ENCODE data around the gene C8B.

Gene C8B

DNA sequence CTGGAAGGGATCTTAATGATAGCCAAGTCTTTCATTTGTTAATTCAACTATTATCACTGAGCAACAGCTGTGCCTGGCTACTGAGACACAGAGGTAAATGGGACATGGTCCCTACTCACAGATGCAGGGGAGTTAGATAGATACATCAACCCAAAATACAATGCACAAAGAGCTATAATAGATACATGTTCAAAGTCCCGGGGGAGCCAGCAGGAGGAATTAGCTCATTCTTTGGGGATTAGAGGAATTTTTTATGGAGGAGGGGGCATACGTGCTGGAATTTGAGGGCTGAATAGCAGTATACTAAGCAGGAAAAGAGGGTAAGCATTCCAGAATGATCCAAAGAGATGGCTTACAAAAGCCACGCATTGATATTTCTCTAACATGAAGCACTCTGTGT, 34.6 kb downstream of the C8B start:
- DNase-seq (ENCODE audit: low read depth) = no peak

DNA sequence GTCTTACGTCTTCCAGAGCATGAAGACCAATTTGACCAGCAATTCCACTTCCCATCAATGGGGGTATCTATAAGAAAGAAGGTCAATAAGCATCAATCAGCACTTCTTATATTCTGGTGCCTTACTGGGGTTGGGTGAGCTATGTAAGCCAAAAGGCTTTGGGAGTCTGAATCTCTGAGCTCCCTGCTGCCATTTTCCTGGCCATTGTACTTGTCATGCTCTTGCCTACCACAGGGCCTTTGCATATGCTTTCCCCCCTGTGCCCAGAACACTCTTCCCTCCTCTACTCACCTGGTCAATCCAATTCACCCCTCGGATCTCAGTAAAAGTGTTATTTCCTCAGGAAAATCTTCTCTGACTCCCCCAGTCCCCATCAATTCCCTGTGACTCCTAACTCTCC, 36.3 kb downstream of the C8B start:
- DNase-seq (ENCODE audit: low read depth) = no peak

DNA sequence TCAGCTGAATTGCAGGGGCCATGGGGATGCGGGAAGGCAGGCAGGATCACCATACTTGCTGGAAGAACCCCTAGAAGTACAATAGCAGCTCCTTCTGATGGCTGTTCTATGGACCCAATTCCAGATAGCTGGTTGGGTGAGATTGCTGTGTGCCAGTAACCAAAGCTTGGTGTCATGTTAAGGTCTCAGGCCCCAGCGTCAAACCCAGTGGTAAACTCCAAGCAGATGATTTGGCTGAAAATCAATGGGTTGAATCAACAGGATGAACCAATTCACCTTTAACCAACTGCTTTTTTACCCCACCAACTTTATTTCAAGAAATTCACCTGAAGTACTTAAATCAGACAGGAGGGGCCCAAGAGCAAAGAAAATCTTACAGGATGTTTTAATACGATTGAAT, 37.8 kb downstream of the C8B start:
- no peak for DNase-seq (ENCODE audit: low read depth)

DNA sequence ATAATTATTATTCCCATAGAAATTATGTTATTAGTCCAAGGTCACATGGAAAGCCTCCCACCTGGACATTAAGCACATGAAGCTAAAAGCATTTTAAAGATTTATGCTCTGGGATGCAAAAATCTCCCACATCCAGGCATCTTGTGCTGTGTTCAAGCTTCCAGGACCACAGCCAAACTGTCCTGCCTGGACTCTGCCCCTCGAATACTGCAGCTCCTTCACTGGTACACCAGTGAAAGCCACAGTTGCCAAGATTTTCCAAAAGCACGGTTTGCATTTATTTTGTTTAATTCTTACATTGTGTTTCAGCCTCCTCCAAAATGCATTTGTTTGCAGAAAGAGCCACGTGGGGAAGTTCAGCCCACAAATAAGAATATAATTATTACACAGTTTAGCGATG, 38.6 kb downstream of the C8B start:
- no peak for DNase-seq (ENCODE audit: low read depth)

DNA sequence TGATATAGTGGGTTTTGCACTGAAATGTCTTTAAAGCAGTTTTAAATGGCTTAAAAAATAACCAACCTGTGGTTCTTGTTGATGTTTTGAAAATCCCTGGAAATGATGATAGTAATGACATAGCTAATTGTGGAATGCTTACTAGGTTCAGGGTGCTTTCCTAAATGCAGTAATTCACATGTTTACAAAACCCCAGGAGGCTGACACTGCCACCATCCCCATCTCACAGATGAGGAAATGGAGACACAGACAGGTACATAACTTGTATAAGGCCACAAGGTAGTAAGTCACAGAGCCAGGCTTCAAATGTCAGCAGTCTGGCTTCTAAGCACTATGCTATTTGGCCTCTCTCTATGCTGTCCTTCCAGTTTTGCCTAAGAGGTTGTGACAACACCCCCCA, 40.6 kb downstream of the C8B start:
- no peak for DNase-seq (ENCODE audit: low read depth)

DNA sequence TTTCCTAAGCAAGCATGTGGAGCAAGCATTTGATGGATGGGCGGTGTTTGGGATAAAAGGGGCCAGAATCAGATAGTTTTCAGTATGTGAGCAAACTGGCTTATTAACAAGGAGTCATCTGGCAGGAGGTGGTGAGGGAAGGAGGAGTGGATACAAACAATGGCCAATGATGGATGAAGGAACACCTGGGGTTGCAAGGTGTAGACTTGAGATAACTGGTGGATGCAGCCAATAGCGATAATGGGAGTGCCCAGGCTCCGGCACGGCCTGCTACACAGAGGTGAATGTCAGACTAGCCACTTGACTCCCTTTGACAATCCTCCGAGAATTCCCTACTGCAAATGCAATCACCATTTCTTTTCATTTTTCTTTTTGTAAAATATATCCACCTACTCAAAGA, 41.7 kb downstream of the C8B start:
- no peak for DNase-seq (ENCODE audit: low read depth)

DNA sequence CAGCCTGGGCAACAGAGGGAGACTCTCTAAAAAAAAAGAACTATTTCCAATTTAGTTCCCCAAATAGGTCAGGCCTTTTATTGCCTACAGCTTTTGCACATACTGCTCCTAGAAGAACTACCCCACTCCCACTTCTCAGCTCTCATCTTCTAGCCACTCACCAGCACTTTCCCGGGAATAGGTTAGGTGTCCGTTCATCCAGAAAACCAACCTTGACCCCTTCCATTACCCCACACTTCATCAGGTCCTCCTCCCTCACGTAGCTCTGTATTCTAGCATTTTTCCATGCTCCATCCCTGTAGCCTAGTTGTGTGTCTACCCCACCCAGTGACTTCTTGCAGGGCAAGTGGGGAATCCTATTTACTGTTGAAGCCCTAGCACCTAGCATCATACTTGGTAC, 42.6 kb downstream of the C8B start:
- no peak for DNase-seq (ENCODE audit: low read depth)

DNA sequence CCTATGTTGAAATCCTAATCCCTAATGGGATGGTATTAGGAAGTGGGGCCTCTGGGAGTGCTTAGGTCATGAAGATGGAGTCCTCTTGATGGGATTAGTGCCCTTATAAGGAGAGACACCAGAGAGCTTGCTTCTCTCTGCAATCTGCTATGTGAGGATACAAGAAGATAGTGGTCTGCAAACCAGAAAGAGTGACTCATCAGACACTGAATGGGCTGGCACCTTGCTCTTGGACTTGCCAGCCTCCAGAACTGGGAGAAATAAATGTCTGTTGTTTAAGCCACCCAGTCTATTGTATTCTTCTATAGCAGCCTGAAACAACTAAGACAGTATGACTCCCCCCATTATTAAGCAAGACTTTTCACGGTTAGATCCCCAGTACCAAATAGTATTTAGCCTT, 43.3 kb downstream of the C8B start:
- no peak for DNase-seq (ENCODE audit: low read depth)

DNA sequence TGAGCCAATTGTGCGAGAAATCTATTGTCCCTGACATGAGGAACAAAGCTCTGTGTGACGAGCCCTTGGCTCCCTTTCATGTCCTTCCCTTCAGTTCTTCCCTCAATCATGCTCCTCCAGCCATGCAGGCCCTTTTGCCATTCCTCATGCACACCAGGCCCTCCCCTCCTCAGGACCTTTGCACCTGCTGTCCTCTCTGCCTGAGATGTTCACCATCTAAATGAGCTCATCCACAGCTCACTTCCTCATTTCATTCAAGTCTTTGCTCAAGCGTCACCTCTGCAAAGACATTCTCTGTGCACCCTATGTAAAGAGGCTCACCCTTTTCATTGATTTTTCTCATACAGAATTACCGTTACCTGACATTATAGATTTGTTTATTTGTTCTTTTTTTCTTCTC, 43.7 kb downstream of the C8B start:
- DNase-seq (ENCODE audit: low read depth) = no peak

DNA sequence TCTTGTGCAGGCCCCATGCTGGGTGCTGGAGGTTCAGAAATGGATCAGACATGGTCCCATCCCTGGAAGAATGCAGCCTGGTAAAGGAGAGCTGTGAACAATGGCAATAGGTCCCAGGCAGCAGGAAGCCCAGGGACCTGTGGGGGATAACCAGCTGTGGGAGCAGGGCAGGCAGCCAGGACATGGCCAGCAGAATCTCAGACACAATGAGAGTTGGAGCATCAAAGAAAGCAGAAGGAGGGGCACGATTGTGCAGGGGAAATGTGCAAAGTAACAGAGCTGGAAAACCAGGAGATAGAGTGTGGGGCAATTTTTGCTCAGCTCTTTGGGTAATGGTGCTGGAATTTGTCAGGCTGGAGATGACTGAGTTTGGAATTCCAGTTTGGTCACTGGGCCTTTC, 44.3 kb downstream of the C8B start:
- no peak for DNase-seq (ENCODE audit: low read depth)

DNA sequence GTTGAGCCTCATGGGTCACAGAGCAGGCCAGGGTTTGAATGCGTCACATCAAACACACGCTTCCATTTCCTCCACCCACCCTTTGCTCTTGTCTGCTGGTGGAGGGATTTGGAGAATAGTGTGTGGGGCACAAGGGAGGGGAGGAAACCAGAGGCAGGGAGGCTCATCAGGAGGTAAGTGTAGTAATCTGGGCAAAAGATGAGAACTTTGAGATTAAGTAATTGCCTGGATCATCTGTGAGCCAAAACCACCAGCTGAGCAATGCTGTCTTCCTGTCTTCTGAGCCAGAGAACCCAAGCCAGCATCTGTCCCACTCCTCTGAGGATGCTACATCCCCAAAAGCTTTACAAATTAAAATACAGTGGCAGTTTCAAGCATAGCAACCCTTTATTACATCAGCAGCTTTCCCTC, 45.2 kb downstream of the C8B start:
- DNase-seq (ENCODE audit: low read depth) = no peak

DNA sequence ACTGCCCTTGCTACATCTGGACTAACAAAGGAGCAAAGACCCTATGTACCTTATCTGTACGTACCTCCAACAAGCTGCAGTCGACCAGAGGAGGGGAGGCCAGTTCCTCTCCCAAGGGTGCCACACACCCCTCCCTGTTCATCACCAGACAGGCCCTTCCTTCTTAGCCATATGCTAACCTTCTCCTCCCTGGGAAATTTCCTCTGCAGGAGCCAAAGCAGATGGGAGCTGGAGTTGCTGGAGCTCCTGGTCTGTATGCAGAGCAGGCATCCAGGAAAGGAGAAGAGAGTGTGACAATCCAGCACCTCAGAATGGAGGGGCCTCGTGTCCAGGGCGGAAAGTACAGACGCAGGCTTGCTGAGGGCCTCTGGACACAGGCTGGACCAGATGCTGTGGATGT, 48.5 kb downstream of the C8B start:
- DNase-seq (ENCODE audit: low read depth) = no peak

DNA sequence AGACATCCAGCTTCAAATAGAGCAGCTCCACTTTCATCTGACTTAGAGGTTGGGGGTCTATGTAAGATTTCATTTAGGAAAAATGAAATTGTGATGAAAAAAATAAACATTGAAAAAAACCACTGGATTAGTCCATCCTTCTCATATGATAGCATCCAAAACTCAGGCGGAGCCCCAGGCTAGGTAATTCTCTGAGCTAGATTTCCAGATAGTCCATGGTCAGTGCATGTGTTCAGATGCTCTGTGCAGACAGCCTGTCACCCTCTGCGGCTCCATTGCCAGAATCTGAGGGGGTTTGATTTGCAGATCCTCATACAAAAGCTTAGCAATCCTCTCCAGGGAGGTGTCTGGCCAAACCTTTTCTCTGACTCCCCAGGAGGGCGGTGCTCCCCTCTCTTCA, 49.2 kb downstream of the C8B start:
- no peak for DNase-seq (ENCODE audit: low read depth)

DNA sequence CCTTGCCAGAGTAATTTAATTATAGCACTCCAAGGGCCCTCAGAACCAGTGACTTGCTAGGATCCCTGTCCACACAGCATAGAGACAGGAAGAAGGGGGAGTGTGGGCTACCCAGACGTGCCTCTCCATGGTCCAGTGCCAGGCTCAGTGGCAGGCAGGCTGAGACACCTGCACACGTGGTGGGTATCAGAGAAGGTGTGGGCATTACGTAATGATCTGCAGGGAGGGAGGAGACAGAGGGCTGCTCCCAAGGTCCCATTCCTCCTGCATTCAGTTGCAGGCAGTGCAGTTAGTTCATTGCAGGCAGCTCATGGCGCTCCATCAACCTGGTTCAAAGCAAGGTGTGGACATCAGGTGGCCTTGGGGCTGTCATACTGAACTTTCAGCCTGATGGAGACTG, 49.9 kb downstream of the C8B start:
- DNase-seq (ENCODE audit: low read depth) = no peak

DNA sequence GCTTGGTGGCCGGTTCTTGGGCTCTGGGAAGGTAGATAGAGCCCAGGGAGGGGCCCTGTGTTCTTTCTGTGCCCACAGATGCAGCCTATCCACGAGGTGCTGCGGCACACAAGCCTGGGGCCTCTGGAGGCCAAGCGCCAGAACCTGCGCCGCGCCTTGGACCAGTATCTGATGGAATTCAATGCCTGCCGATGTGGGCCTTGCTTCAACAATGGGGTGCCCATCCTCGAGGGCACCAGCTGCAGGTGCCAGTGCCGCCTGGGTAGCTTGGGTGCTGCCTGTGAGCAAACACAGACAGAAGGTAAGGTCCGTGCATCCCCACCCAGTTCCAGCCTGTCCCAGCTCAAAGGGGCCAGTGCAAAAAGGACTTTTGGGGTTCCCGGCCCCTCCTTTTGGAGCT, 53.5 kb downstream of the C8B start:
- no peak for DNase-seq (ENCODE audit: low read depth)

DNA sequence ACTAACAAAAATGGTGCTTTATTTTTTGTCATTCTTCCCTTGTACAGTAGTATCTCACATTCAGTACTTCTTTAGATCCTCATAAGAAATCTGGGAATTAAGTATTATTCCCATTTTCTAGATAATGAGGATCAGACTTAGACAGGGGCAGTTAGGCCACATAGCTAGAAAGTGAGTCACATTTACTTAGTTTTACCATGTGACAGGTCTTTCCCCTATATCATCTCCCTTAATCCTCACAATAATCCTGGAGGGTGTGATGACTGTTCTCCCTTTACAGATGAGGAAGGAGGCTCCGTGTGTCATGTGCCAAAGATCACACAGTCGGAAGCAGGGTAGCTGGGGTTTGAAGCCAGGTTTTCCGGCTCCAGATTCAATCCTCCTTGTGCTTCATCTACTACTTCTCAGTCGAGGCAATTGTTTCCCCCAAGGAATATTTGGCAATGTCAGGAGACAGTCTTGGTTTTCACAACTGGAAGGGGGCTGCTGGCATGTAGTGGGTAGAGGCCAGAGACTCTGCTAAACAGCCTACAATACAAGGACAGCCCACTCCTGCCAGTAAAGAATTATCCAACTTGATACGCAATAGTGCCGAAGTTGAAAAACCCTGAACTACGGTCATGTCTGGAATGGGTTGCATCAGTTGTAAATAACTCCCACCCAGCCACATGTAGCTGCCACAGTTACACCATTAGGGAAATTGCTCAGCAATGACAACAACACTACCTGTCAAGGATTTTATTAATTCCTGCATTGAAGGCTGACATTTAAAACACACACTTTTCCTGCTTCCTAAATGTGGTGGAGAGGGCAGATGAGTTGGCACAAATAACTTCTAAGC, 54.5 kb downstream of the C8B start:
- DNase-seq (ENCODE audit: low read depth) = no peak

DNA sequence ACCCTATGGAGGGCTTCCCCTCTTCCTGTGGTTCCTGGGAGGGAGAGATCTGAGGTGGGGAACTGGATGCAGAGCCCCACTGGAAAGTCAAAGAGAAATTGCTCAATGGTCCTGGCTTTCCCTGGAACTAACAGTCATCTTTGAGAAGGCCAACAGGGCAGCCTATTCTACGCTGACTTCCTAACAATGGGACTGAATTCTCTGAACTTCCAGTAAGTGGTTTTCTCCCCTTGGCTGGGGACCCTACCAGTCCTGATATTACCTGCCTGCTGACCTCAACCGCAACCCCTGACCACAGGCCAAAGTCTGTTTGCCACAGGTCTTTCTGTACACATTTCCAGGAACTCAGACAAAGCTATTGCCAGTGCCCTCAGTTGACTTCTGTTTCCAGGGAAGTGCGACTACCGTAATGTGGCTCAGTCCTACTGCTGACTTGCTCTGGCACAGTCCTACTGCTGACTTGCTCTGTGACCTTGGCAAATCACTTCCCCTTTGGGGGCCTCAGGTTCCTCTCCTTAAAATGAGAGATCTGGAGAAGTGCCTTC, 55.3 kb downstream of the C8B start:
- DNase-seq (ENCODE audit: low read depth) = no peak

DNA sequence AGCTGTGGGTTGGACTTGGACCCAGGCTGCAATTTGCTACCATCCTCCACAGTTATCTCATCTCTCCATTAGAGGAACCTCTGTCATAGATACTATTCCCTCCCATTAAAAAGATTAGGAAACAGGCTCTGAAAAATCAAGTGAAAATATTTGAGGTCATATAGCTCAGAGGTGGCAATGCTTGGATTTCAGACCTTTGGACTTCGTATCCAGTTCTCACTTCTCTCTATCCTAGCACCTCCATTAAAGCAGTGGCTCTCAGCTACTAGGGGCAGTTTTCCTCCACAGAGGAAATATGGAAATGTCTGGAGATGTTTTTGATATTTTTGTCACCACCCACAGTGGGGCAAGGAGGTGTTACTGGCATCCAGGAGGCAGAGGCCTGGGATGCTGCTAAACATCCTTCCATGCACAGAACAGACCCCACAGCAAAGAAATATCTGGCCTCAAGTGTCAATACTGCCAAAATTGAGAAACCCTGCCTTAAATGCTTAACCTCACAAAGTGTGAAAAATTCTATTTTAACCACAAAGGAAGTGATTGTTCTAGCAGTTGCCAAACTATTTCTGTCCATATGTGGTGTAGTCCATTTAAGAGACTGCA, 57.1 kb downstream of the C8B start:
- DNase-seq (ENCODE audit: low read depth) = no peak

DNA sequence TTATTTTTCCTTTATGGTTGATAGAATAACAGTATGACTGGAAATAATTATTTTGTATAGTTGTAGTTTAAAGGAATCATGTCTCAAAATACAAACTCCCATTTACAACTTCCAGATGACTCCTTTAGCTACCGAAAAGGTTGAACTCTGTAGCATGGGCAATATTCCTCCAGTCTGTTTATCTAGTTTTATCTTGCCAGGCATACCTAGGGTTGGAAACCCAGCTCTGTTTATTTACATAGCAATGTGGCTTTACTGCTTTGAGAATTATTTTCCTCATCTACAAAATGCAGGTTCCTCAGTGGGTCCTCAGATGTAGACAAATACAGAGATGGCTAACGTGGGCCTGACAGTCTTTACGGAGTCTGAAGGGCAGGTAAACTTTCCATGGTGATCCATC, 60.1 kb downstream of the C8B start:
- no peak for DNase-seq (ENCODE audit: low read depth)

DNA sequence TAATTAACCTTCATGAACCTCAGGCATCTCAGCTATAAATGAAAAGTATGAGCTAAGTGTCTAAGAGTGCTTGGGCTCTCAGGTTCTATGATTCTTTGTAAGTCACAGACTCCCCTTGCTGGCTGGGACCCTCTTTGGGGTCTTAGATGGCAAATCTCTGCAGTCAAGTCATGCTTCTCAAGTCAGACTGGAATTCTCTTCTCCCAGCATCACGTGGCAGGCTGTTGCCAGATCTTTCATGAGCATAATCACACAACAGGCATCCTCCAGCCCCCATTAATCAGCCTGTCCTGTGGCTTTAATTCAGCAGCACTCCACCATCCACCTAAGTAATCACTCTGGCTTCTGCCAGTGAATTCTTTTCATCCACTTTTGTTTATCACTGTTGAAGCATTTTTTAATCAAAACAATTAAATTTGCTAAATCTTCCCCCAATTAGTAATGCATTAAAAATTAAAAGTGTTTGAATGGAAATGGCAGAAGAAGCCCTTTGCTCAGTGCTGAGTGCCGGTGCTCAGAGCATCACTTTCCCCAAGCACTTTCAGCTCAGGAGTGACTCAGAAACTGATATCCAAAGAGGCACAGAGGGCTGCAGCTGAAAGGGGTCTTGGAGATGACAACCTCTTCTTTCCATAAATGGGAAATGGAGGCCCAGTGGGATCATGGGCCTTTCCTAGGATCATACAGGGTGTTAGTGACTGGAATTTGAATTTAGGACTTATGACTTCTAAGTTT, 61.0 kb downstream of the C8B start:
- no peak for DNase-seq (ENCODE audit: low read depth)

DNA sequence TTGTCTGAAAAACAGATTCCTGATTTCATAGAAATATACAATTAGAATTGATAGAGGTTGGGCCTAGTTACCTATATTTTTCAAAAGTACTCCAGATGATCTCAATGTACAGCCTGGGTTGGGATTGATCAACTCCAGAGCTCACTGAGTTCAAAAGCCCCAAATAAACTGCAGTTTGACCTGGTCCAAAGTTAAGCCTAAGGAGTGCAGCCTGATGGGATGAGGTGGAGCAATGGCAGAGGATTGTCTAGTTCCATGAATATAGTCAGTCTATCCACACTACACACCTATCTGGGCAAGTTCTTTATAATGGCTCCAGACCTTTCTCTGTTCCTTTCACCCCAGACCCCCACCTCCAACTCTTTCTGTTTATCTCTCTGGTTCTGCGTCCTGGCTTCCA, 62.0 kb downstream of the C8B start:
- no peak for DNase-seq (ENCODE audit: low read depth)

DNA sequence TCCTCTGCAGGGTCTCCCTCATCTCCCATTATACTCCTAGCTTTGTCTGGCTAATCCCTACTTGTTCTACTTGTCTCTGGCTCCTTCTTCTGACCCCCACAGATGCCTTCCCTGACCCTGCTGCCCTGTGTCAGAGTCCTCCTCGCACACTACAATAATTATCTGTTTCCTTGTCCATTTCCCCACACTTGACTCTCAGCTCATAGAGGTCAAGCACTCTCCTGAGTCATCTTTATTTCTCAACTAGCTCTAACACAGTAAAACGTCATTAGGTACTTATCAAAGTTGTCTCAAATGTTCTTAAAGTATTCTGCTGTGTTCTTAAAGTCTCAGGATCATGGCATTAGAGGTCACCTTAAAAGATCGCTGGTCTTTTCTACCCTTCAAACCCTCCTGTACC, 64.1 kb downstream of the C8B start:
- DNase-seq (ENCODE audit: low read depth) = no peak

DNA sequence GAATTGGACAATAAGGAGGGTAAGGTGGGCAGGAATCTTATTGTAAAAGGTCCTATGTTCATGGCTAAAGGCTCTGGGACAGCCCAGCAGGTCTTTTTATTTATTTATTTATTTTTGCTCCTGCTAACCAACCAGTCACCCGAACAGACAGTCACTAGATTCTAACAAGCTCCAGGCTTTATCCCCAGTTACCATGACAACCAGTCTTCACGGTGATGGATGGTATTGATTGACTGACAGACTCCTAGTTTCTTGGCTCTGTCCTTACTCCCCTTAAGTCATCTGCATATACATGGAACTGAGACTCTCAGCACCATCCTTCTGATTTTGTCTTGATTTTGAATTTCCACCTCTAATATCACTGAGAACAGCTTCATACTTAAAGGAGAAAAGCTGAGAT, 66.9 kb downstream of the C8B start:
- no peak for DNase-seq (ENCODE audit: low read depth)
